ENCODE results near the gene NOP10. TPM values are rescaled to one million over a fixed set of nuclear protein-coding genes. Genes with fewer than 3 reads are reported as not detected.

The NOP10 gene
- total RNA-seq, 4 donors from 2014 or later: 41.1 to 166 (median 152) TPM

GRCh38 chr15:34374816-34375215 lies 31.9 kb upstream of the NOP10 start:
- 67 to 75% methylated on average over 2 of the region's 2 CpGs for WGBS, 2 donors (ENCODE audit: low coverage in 1 of 2)
- H3K36me3 ChIP-seq: no peaks in the 10 kb centered on the region
- intact Hi-C loops (cut with DNase I; ENCODE audit: low total_unique reads) (no loop called here), in situ Hi-C loops (cut with MboI; ENCODE audit: low pct_ligation_motif_present in 1 of 4, low pct_unique_long_range_greater_than_20kb in 1 of 4, low sequenced_read_pairs in 3 of 4) (loop anchor here in 3 of 4 donors (10.0 to 25.0 kb wide), 4 partner anchors 120 to 288 kb away; partner anchors contain the start of genes EMC4 (in 1 of the 3), EMC7 (in 1 of the 3) and PGBD4 (in 1 of the 3))
- H3K9me3 ChIP-seq: no peaks in the 10 kb centered on the region
- no peak for DNase-seq
- H3K4me1 ChIP-seq: no peaks in the 10 kb centered on the region
- H3K27me3 ChIP-seq: no peaks in the 10 kb centered on the region
- no peak overlapping the region for H3K27ac ChIP-seq
- TF ChIP-seq, protein P1, sequence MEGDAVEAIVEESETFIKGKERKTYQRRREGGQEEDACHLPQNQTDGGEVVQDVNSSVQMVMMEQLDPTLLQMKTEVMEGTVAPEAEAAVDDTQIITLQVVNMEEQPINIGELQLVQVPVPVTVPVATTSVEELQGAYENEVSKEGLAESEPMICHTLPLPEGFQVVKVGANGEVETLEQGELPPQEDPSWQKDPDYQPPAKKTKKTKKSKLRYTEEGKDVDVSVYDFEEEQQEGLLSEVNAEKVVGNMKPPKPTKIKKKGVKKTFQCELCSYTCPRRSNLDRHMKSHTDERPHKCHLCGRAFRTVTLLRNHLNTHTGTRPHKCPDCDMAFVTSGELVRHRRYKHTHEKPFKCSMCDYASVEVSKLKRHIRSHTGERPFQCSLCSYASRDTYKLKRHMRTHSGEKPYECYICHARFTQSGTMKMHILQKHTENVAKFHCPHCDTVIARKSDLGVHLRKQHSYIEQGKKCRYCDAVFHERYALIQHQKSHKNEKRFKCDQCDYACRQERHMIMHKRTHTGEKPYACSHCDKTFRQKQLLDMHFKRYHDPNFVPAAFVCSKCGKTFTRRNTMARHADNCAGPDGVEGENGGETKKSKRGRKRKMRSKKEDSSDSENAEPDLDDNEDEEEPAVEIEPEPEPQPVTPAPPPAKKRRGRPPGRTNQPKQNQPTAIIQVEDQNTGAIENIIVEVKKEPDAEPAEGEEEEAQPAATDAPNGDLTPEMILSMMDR (IDR thresholded peaks at IDR 0.05): no peak
- TF ChIP-seq EP300 (IDR thresholded peaks at IDR 0.05; ENCODE audit: low read depth): no peak
- TF ChIP-seq POLR2A (IDR thresholded peaks at IDR 0.05): no peak
- TF ChIP-seq POLR2AphosphoS5 (IDR thresholded peaks at IDR 0.05): no peak
- no peak overlapping the region for H3K4me3 ChIP-seq

DNA sequence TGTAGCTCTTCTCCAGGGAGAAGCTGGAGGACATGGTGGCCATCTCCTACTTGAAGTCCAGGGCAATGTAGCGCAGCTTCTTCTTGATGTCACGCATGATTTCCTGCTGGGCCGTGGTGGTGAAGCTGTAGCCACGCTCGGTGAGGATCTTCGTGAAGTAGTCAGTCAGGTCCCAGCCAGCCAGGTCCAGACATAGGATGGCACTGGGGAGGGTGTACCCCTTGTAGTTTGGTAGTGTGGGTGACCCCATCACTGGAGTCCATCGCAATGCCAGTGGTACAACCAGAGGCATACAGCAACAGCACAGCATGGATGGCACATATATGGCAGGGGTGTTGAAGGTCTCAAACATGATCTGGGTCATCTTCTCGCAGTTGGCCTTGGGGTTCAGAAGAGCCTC lies 31.0 kb upstream of the NOP10 start:
- DNase-seq: no peak
- intact Hi-C loops (cut with DNase I; ENCODE audit: low total_unique reads) (no loop called here), in situ Hi-C loops (cut with MboI; ENCODE audit: low pct_ligation_motif_present in 1 of 4, low pct_unique_long_range_greater_than_20kb in 1 of 4, low sequenced_read_pairs in 3 of 4) (loop anchor here in 3 of 4 donors (10.0 to 25.0 kb wide), 4 partner anchors 119 to 287 kb away; partner anchors contain the start of genes EMC4 (in 1 of the 3), EMC7 (in 1 of the 3) and PGBD4 (in 1 of the 3))
- WGBS, 2 donors (ENCODE audit: low coverage in 1 of 2): 97% methylated on average over 8 of the region's 8 CpGs; no CpG with 5 or more reads in 1 of the 2 donors
- TF ChIP-seq, protein P1 (IDR thresholded peaks at IDR 0.05): no peak
- TF ChIP-seq EP300 (IDR thresholded peaks at IDR 0.05; ENCODE audit: low read depth): no peak
- TF ChIP-seq POLR2A (IDR thresholded peaks at IDR 0.05): no peak
- TF ChIP-seq POLR2AphosphoS5 (IDR thresholded peaks at IDR 0.05): no peak
- H3K4me1 ChIP-seq: no peaks in the 10 kb centered on the region
- H3K4me3 ChIP-seq: no peak overlapping the region
- no peak overlapping the region for H3K27ac ChIP-seq
- H3K27me3 ChIP-seq: no peaks in the 10 kb centered on the region
- no peaks in the 10 kb centered on the region for H3K9me3 ChIP-seq
- no peaks in the 10 kb centered on the region for H3K36me3 ChIP-seq

DNA sequence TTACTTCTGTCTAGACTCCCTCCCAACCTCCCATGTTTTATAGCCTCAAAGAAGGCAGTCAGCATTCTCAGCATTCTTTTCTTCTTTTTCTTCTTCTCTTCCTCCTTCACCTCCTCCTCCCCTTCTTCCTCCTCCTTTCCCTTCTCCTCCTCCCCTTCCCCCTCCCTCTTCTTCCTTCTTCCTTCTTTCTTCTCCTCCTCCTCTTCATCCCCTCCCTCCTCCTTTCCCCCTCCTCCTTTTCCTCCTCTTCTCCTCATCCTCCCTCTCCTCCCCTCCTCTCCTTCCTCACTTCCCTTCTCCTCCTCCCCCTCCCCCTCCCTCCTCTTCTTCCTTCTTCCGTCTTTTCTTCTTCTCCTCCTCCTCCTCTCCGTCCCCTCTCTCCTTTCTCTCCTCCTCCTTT lies 27.7 kb upstream of the NOP10 start:
- 65% methylated on average over 2 of the region's 2 CpGs; no CpG with 5 or more reads in 1 of the 2 donors for WGBS, 2 donors (ENCODE audit: low coverage in 1 of 2)
- Histone ChIP-seq H3K36me3 (no peaks in the 10 kb centered on the region), H3K9me3 (no peaks in the 10 kb centered on the region), H3K27me3 (no peaks in the 10 kb centered on the region), H3K4me3 (no peak overlapping the region), H3K27ac (no peak overlapping the region), H3K4me1 (peaks cover 0 to 17% (median 13%) of the 10 kb centered on the region in 4 donors)
- DNase-seq: no peak
- intact Hi-C loops (cut with DNase I; ENCODE audit: low total_unique reads): no loop called here
- TF ChIP-seq, protein P1 (IDR thresholded peaks at IDR 0.05): no peak
- no peak for TF ChIP-seq POLR2AphosphoS5 (IDR thresholded peaks at IDR 0.05)
- TF ChIP-seq EP300 (IDR thresholded peaks at IDR 0.05; ENCODE audit: low read depth): no peak
- TF ChIP-seq POLR2A (IDR thresholded peaks at IDR 0.05): no peak
- in situ Hi-C loops (cut with MboI; ENCODE audit: low pct_ligation_motif_present in 1 of 4, low pct_unique_long_range_greater_than_20kb in 1 of 4, low sequenced_read_pairs in 3 of 4): loop anchor here in 3 of 4 donors (10.0 to 25.0 kb wide), 4 partner anchors 116 to 283 kb away; partner anchors contain the start of genes EMC4 (in 1 of the 3), EMC7 (in 1 of the 3) and PGBD4 (in 1 of the 3)

DNA sequence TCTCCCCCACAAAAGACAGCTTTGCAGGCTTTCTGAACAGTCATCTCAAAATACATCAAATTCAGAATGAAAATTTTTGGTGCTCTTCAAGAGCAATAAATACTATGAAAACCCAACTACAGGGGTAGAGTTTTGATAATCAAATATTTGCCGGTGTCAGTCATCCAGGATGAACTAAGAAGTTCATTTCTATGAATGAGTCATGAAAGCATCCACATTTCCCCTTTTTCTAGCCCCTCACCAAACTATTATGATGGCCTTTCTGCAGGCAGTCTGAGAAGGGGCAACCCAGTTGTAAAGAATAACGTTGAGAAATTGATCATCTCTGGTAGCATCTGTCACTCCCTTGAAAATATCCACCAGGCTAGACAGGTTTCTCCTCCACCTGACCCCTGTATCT lies 27.2 kb upstream of the NOP10 start:
- intact Hi-C loops (cut with DNase I; ENCODE audit: low total_unique reads): no loop called here
- TF ChIP-seq, protein P1 (IDR thresholded peaks at IDR 0.05): no peak
- TF ChIP-seq POLR2A (IDR thresholded peaks at IDR 0.05): no peak
- no peak for TF ChIP-seq POLR2AphosphoS5 (IDR thresholded peaks at IDR 0.05)
- TF ChIP-seq EP300 (IDR thresholded peaks at IDR 0.05; ENCODE audit: low read depth): no peak
- H3K4me3 ChIP-seq: no peak overlapping the region
- no peak overlapping the region for H3K27ac ChIP-seq
- no peaks in the 10 kb centered on the region for H3K9me3 ChIP-seq
- in situ Hi-C loops (cut with MboI; ENCODE audit: low pct_ligation_motif_present in 1 of 4, low pct_unique_long_range_greater_than_20kb in 1 of 4, low sequenced_read_pairs in 3 of 4): loop anchor here in 3 of 4 donors (10.0 to 25.0 kb wide), 4 partner anchors 115 to 283 kb away; partner anchors contain the start of genes EMC4 (in 1 of the 3), EMC7 (in 1 of the 3) and PGBD4 (in 1 of the 3)
- no peaks in the 10 kb centered on the region for H3K27me3 ChIP-seq
- DNase-seq: no peak
- H3K36me3 ChIP-seq: no peaks in the 10 kb centered on the region
- 48 to 83% methylated on average over 1 to 2 of the region's 2 CpGs for WGBS, 2 donors (ENCODE audit: low coverage in 1 of 2)
- H3K4me1 ChIP-seq: peaks cover 0 to 22% (median 18%) of the 10 kb centered on the region in 4 donors
